Epithelial cell of esophagus (primary cell): ENCODE results near the gene FXN.
"Not testable (repeated sequence)": the region's sequence is repeated elsewhere in the genome, so short reads cannot be mapped to it uniquely, and the experiment has no call there.

ENCODE experiments used
- DNase-seq: peaks from one replicate; pipeline ENCODE4 v3.0.0; 2010; ENCODE audit warnings: low read depth
- H3K4me3 ChIP-seq: 2 replicates; pipeline ENCODE4 v1.5.1; 2011; ENCODE audit warnings: mild to moderate bottlenecking, low read length, control low read depth
- CTCF ChIP-seq: IDR thresholded peaks from 2 replicates; pipeline ENCODE4 v1.5.1; 2011; ENCODE audit warnings: low read depth, mild to moderate bottlenecking, low read length, control low read depth, inconsistent platforms; ENCODE audit not compliant: insufficient read depth; ENCODE audit errors: missing control alignments

The FXN gene

GRCh38 chr9:69046723-69047122 is 11.2 kb downstream of the FXN start:
- no peak overlapping the region for H3K4me3 ChIP-seq
- no peak for DNase-seq
- no peak for TF ChIP-seq CTCF

- no peak overlapping the region for H3K4me3 ChIP-seq
- no peak for TF ChIP-seq CTCF
- DNase-seq: no peak
Measured at GRCh38 chr9:69047371-69047770, 11.8 kb downstream of the FXN start.

GRCh38 chr9:69049094-69049493 is 13.5 kb downstream of the FXN start:
- TF ChIP-seq CTCF: no peak

GRCh38 chr9:69050936-69051335 is 15.4 kb downstream of the FXN start:
- DNase-seq, H3K4me3 ChIP-seq: not testable (repeated sequence)

More at GRCh38 chr9:69049094-69049493, 13.5 kb downstream of the FXN start:
- DNase-seq: peak; percentile 5
- H3K4me3 ChIP-seq: no peak overlapping the region

GRCh38 chr9:69054989-69055388 is 19.4 kb downstream of the FXN start:
- no peak for DNase-seq
- H3K4me3 ChIP-seq: no peak overlapping the region
- TF ChIP-seq CTCF: no peak

- DNase-seq: no peak
- TF ChIP-seq CTCF: no peak
- no peak overlapping the region for H3K4me3 ChIP-seq
Measured at GRCh38 chr9:69056191-69056815, 20.8 kb downstream of the FXN start.

- DNase-seq: no peak
- H3K4me3 ChIP-seq: no peak overlapping the region
- no peak for TF ChIP-seq CTCF
Measured at GRCh38 chr9:69058101-69058500, 22.5 kb downstream of the FXN start.

- DNase-seq: no peak
- TF ChIP-seq CTCF: no peak
Measured at GRCh38 chr9:69060766-69061165, 25.2 kb downstream of the FXN start.

More at GRCh38 chr9:69060766-69061165, 25.2 kb downstream of the FXN start:
- no peak overlapping the region for H3K4me3 ChIP-seq
